Esophagus squamous epithelium (tissue), 4 donors: Measurements from ENCODE around the gene SHC2.

ENCODE experiments used
- POLR2A ChIP-seq, 4 donors: fragments of 450-650 bp; IDR thresholded peaks; one replicate each; pipeline ENCODE4 v1.6.1; 2017; ENCODE audit warnings: antibody characterized with exemption in 4 of 4, mild to moderate bottlenecking in 4 of 4, moderate library complexity in 3 of 4
- TF ChIP-seq, protein P1 (sequence below), 6 experiments: fragments of 450-650 bp in 4 of 6; fragments of 200-600 bp in 2 of 6; sonication (generic) in 2 of 6; IDR thresholded peaks; one replicate each; pipeline ENCODE4 v1.5.1; 2016 to 2019; ENCODE audit warnings: antibody characterized with exemption in 6 of 6, mild to moderate bottlenecking in 4 of 6, moderate library complexity in 4 of 6

DNA sequence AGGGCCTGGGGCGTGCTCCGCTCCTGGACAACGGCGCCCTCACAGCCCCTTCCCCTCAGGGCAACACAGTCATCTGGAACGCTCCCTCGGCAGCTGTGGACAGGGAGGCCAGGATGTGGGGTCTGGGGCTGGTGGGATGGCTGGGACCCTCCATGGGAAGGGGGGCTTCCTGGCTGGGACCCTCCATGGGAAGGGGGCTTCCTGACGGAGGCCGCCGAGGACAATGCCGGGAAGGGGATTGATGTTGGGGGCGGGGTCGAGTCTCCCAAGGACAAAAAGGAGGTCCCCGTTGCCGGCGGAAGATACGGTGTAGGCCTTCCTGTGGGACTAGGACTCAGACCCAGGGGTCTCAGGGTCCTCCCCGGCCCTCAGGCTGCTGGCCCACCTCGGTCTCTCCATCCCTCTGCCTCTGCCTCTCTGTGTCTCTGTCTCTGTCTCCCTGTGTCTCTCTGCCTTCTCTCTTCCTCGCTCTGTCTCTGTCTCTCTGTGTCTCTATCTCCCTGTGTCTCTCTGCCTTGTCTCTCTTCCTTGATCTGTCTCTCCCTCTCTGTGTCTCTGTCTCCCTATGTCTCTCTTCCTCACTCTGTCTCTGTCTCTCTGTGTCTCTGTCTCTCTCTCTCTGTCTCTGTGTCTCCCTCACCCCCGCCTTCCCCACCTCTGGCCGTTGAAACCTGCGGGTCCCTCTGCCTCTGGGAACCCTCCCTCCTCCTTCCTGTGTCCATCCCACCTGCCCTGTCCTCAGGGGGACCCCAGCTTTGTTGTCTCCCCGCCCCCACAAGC is 32.7 kb upstream of the SHC2 start:
- no peak for TF ChIP-seq POLR2A (IDR thresholded peaks at IDR 0.05)
- TF ChIP-seq, protein P1, sequence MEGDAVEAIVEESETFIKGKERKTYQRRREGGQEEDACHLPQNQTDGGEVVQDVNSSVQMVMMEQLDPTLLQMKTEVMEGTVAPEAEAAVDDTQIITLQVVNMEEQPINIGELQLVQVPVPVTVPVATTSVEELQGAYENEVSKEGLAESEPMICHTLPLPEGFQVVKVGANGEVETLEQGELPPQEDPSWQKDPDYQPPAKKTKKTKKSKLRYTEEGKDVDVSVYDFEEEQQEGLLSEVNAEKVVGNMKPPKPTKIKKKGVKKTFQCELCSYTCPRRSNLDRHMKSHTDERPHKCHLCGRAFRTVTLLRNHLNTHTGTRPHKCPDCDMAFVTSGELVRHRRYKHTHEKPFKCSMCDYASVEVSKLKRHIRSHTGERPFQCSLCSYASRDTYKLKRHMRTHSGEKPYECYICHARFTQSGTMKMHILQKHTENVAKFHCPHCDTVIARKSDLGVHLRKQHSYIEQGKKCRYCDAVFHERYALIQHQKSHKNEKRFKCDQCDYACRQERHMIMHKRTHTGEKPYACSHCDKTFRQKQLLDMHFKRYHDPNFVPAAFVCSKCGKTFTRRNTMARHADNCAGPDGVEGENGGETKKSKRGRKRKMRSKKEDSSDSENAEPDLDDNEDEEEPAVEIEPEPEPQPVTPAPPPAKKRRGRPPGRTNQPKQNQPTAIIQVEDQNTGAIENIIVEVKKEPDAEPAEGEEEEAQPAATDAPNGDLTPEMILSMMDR (IDR thresholded peaks at IDR 0.05) = no peak
